Astrocyte of the cerebellum (primary cell): Measurements from ENCODE around the gene SNX27.
A peak's percentile ranks its signal among the peaks of the same experiment; 100 is the strongest.

ENCODE experiments used
- DNase-seq: peaks from one replicate; pipeline ENCODE4 v3.0.0-alpha.2; 2011; ENCODE audit warnings: low read depth
- H3K4me3 ChIP-seq: 2 replicates; pipeline ENCODE4 v1.5.1; 2011; ENCODE audit warnings: mild to moderate bottlenecking, low read depth, low read length, moderate library complexity
- CTCF ChIP-seq: IDR thresholded peaks from 2 replicates; pipeline ENCODE4 v1.5.1; 2012; ENCODE audit warnings: low read length, low read depth, moderate library complexity, mild to moderate bottlenecking; ENCODE audit errors: missing control alignments
- in situ Hi-C: cut with HindIII; loops from 2 replicates; pipeline ENCODE4 v1.10.0; 2017; ENCODE audit warnings: low sequenced_read_pairs

Gene SNX27

GRCh38 chr1:151611832-151612500 is at the start of gene SNX27:
TSS of gene SNX27 (plus strand) at chr1:151612050. CDS start at chr1:151612202, 152 bp downstream.
- peak within 1 kb of the TSS; percentile 80 for H3K4me3 ChIP-seq
- no peak for TF ChIP-seq CTCF
- in situ Hi-C loops, result no loop called here
- DNase-seq, result peak; percentile 78

- TF ChIP-seq CTCF, result no peak
- no peak overlapping the region for H3K4me3 ChIP-seq
- DNase-seq, result no peak
- in situ Hi-C loops, result no loop called here
Measured at GRCh38 chr1:151562661-151563060, 49.2 kb upstream of the SNX27 start.

GRCh38 chr1:151563376-151563775 is 48.5 kb upstream of the SNX27 start:
- no peak for TF ChIP-seq CTCF
- DNase-seq, result no peak
- no peak overlapping the region for H3K4me3 ChIP-seq
- in situ Hi-C loops, result no loop called here

- DNase-seq, result no peak
- H3K4me3 ChIP-seq, result no peak overlapping the region
- TF ChIP-seq CTCF, result no peak
- in situ Hi-C loops, result no loop called here
Measured at GRCh38 chr1:151565502-151566189, 46.2 kb upstream of the SNX27 start.

- in situ Hi-C loops, result no loop called here
- DNase-seq, result no peak
Measured at GRCh38 chr1:151568626-151569088, 43.2 kb upstream of the SNX27 start.

GRCh38 chr1:151570819-151571218 is 41.0 kb upstream of the SNX27 start:
- in situ Hi-C loops, result no loop called here
- H3K4me3 ChIP-seq, result no peak overlapping the region
- no peak for DNase-seq
- no peak for TF ChIP-seq CTCF

More at GRCh38 chr1:151568626-151569088, 43.2 kb upstream of the SNX27 start:
- TF ChIP-seq CTCF, result no peak
- no peak overlapping the region for H3K4me3 ChIP-seq
